NCI-H2029 (cell line): Measurements from ENCODE around the gene SDK1.

Source experiments
- DNase-seq: peaks from one replicate; lab custom pipeline; 2025; lab: John Stamatoyannopoulos, UW

The SDK1 gene

DNA sequence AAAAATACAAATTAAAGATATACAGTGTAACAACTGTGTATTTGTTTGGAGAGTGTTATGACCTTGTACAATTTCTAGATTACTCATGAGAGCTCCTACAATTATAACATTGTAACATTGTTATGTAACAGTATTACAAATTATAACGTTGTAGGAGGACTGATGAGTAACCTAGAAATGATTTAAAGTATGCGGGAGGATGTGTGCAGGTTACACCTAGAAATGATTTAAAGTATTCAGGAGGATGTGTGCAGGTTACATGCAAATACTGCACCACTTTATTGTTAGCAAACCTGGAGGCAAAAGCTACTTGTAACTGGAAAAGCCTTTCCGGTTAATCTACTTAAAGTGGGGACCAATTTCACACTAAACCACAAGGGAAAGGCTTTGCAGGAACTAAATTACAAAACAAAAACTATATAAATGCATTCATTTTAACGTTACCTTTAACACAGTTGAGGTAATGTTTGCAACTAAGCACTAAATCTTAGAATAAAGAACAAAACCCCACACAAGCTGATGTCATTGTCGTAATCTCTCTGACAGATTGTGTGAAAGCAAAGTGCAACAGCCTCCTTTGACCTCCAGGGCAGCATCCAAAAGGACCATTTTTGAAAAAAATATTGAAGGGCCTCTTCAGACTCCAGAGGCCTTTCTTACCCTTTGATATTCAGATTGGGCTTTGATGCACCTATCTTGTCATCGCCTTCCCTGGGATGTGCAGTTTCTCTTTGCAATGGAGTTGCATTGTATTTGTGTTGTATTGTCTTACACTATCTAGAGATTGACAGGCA, 858.9 kb downstream of the SDK1 start:
- DNase-seq = no peak

DNA sequence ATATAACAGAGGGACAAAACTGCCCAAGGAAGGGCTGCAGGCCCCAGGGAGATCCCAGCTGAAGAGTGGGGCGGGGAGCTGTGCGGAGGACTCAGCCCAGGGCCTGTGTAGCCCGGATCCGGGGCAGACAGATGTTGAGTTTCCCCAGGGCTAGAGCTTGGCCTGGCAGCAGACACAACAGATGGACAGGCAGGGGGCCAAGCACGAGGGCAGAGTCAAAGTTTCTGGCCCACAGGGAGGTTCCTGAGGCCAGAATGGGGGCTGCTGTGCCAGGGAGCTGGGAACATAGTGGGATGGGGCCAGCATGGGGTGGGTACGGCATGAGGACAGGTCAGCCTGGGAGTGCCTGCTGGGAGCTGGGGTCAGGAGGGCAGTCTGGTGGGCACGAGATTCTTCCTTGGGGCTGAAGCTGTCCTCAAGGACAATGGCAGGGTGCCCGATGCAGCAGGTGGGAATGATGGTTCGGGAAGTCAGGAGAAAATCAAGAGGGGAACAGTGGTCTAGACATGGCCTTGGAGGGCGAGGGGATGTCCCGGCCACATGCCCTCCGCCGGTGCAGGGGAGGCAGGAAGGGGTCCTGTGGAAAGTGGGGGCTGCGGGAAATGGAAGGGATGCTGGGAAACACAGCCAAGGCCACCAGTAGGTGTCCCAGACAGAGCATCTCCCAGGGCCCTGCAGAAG, 862.0 kb downstream of the SDK1 start:
- DNase-seq = no peak

DNA sequence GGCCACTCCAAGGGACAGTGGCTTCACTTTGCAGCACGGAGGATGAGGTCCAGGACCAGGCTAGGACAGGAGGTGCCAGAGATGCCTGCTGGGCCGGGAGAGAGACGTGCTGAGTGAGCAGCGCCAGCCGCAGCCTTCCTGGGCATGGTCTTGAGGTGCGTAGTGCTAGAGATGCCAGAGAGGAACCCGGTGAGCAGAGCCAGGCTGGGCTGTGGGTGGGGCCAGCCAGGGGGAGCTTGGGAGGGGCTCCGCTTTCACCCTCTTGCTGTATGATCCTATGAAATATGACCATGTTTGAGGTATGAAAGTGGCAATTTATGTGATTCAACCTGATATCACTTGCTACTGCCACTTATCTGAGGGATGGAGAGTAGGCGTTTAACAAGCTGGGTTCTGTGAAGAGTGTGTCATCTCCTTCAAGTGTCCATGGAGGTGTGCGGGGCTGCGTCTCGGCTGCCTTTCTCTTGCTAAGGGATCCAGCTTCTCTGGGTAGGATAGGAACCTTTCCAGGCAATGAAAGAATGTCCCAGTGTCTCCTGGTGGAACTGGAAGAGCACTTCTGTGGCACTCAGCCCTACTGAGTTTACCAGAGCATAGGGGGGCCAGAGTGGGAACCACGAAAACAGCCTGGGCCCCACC, 862.6 kb downstream of the SDK1 start:
- DNase-seq = no peak

DNA sequence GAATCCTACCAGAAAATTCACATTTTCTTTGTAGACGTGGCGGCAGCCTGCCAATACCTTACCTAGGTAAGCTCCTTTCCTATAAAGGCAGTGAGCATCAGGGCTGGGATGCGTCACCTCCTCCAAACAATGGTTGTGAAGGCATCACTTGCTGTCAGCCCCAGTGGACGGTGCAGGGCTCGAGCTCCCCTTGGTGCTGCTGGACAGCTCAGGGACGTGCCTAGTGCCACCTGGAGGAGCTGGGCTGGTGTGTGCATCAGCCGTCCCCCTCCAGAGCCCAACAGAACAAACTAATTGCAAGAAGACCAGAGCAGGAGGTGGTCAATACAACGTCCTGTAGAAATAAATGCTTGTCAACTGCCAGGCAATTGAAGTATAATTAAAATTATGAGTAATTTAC, 863.5 kb downstream of the SDK1 start:
- DNase-seq = no peak

DNA sequence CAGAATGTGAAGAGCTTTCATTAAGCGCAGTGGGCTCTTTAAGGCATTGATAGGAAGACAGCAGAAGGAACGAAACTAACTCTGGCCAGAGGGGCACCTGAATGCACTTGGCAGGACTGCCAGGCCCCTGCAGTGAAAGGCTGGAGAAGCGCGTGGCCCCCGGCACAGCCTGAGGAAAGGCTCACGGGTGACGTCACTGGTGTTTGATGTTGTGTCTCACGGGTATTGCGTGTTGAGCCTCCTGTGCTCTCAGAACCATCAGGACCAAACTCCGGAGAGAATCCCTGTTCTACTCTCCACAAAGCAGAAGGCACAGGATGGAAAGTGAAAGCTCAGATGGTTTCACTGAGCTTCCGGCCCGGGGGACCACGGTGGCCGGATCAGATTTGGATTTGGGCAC, 865.3 kb downstream of the SDK1 start:
- DNase-seq = no peak

DNA sequence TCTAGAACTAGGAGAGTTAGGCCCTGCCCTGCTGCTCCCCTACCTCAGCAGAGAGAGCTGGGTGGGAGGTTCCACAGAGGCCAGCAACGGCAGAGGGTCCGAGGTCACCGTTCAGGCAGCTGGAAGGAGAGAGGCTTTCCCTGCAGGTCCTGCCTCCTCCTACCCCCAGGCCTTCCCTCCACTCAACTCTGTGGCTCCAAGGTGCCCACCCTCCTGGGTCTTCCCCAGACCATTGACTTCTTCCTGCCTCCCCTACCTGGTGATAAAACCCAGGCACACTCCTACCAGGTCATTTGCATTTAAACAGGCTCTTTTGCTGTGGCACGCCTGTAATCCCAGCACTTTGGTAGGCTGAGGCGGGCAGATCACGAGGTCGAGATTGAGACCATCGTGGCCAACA, 865.8 kb downstream of the SDK1 start:
- no peak for DNase-seq

DNA sequence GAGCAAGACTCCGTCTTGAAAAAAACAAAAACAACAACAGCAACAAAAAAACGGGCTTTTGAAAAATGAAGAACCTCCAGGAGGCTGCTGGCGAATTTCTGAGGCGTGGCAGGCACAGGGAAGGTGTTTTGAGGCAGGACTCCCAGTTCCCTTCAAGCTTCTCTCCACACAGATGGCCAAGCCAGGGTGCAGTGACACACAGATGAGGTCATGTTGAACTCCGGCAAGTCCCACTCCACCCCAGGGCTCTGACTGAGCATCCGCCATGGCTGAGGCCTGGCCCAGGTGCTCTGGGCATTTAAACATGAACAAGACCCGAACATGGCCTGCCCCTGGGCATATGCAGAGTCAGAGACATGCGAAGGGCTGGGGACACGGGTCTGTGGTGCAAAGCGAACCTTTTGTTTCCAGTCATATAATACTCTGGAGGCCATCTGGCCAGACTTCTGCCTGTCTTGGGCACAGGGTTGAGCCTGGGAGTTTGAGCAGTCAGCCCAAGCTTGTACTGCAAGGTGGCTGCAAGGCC, 866.4 kb downstream of the SDK1 start:
- no peak for DNase-seq

DNA sequence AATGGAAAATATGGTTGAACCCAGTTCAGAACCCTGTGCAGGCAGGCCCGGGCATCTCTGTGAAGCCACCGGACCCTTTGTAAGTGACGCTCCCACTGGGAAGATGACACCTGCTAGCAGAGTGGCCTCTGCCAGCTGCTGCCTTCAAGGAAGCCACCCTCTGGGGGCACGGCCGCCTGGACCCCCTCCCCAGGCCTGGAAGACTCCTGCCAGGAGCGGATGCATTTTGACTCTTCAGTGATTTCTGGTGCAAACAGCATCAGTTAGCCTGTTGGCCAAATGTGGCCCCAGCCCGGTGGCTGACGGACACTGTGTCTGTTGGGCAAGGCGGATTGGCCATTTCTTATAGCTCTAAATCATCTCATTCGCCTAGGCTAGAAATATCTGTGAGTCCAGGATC, 867.0 kb downstream of the SDK1 start:
- DNase-seq = no peak

DNA sequence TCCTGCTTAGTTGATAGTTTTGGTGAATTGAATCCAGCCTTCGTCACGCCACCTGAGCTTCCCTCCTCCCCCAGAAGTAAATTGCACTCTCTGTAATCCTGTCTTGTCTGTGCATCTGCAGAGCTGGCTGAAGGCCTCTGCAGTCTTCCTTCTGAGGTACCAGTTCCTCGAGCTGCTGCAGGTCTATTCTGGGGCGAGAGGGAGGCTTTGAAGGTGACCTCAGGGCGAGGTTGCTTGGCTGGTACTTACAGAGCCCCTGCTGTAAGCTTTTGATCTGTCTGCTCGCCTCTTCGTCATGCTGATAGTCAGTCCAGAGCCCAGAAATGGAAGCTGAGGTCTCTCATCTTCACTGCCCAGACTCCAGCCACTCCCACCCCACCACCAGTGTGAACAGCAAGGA, 867.5 kb downstream of the SDK1 start:
- no peak for DNase-seq

DNA sequence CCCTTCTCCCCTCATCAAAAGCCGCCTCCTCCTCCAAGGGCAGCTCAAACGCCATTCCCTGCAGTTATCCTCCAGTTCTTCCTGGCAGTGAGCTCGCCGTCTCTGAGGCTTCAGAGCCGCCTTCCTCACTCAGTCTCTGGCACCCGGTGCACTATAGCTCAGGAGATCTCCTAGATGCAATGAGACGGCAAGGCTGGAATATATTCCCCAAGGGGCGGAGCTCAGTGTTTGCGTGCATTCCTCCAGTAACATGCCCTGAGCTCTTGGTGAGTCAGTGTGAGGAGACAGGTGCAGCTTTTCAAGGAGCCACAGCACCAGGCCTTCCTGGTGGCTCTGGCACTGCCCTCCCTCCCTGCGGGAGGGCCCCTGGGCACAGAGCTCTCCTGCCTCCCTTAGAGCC, 868.4 kb downstream of the SDK1 start:
- DNase-seq = no peak

DNA sequence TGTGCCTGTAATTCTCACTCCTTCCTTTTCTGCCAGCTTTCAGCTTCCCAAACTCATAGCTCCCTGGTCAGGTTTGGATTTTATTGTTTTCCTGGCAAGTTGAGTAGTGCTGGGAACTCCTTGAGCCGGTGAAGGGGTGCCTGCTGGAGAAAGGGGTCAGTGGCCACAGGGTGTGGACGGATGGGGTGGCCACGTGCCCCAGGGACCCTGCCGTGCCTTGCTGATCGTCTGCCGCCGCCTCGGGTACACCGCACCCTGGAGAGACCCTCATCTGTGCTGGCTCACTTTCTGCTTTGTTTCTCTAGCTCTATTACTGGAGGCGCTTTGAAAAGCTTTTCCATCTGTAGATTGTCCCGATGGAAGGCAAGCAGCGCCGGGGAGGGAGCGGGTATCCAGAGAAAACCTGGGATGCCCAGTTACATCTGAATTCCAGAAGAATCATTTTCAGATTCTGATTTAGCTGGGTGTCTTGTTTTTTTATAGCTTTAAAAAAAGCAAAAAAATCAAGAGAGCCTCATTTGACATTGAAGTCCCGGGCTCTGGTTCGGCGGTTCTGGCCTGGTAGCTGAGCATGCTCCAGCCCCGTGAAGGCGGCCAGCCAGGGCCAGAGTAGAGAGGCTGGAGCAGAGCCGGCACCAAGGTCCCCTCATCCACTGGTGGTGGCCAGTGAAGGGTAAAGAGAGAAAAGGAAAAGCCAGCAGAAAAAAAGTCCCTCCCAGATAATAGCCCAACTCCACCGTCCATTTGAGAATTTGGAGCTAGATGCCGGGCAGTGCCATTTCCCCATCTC, 870.1 kb downstream of the SDK1 start:
- no peak for DNase-seq

DNA sequence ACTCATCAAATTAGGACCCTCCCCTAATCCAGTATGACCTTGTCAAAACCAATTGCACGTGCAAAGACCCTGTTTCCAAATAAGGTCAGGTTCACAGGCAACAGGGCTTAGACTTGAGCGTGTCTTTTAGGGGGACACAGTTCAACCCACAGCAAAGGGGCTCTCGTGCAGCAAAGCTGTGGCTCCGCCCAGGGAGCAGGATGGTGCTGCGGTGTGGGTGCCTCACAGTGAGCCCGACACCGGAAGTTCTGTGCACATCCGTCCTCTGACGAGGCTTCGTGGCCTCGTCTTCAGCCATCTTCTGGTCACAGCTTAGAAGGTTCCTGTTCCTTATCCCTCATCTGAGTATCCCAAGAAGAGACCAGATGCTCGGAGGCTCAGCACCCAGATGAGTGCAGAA, 871.8 kb downstream of the SDK1 start:
- DNase-seq = no peak

DNA sequence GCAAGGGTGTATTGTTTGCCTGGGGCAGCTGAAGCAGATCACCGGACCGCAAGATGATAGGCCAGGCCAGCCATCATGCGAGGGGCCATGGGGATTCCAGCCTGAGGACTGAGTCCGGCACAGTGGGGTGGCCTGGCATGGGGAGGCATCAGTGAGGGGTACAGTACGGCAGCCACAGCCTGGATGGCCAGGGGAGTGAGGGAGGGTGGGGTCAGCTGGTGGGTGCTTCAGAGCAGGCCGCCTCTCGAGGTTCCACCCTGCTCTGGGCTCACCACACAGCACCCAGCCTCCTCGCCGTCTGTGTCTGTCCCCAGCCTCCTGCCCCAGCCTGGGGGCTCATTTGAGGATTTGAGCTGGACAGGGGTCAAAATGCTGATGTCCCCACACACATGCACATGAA, 872.6 kb downstream of the SDK1 start:
- no peak for DNase-seq

DNA sequence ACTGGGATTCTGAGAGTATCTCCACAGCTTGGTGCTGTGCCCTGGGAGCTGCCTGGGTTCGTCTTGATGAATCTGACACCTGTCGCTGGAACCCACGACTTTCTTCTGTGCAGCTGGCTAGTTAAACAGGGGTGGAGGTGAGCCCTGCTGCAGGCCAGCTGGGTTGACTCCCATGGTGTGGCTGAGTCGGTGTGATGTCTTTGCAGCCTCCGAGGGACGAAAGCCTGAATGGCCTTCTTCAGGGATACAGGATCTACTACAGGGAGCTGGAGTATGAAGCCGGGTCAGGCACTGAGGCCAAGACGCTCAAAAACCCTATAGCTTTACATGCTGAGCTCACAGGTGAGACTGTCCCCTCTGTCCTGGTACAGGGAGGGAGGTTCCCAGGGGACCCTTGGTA, 873.0 kb downstream of the SDK1 start:
- DNase-seq = no peak

DNA sequence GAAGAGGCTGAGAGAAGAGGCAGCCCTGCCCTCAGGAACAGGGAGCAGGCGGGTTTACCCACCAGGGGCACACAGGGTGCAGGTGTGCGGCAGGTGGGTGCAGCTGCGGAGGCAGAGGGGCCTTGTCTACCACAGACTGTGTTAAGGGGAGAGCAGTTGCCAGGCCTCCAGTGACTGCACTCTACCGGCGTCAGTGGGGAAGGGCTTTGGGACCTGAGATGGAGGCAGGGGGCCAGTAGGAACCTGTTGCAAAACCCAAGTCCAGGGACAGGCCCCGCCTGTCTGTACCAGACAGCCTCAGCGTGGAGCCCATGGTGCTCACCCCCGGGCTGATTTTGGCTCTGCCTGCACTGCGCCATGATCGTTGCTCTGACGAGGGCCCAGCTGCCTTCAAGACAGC, 873.4 kb downstream of the SDK1 start:
- DNase-seq = no peak

DNA sequence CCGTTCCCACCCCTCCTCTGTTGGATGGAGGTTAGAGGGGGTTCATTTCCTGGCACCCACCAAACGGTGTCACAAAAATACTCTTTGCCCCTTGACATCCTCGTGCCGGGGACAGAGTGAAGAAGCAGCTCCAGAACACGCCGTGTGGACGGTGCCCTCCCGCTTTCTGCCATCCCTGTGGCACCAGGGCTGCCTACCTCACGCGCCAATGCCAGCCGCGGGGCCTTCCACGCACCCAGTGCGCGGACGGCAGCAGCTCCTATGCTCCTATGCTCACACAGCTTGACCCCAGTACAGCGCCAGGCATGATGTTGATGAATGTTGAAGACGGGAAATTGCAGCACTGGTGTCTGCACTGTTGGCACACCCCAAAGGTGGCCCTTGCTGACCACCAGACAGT, 873.8 kb downstream of the SDK1 start:
- no peak for DNase-seq

DNA sequence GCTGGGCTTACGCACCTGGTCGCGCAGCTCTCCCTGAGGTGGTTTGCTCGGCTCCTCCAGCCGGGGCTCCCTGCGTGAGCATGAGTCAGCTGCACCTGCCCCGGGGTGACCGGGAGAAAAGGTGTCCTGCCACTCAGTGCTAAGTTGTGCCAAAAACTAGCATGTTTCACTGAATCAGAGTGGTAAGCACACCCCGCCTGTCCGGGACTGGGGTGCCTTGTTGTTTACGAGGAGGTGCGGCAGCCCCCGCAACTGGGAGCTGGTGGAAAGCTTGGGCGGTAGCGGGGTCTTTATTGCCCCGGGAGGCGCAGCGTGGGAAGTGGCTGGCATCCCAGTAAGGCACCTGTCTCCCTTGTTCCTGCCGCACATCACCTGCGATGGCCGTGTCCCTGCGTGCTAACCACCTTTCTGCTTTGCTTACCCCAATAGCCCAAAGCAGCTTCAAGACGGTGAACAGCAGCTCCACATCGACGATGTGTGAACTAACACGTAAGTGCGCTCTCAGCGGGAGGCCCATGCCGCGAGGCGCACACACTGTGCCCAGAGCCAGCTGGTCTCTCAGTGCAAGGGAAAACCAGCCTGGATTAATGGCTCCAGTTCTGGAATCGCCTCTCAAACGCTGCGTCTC, 874.4 kb downstream of the SDK1 start:
- no peak for DNase-seq

DNA sequence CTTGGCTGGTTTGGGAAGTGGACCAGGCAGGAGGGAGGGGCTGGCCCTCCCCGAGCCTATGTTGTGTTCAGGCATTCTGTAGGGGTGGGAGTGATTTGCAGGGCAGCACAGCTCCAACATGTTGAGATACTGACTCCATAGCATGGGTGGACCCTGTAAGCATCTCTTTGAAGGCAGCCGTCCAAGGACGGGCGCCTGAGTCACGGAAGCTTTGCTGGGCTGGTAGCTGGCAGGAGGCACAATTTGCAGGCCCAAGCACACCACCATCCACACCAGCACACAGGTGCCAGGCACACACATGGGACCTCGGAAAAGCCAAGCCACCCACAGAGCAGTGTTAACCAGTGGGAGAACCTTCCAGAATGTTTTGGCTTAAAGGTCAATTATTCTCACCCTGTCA, 875.9 kb downstream of the SDK1 start:
- DNase-seq = no peak

DNA sequence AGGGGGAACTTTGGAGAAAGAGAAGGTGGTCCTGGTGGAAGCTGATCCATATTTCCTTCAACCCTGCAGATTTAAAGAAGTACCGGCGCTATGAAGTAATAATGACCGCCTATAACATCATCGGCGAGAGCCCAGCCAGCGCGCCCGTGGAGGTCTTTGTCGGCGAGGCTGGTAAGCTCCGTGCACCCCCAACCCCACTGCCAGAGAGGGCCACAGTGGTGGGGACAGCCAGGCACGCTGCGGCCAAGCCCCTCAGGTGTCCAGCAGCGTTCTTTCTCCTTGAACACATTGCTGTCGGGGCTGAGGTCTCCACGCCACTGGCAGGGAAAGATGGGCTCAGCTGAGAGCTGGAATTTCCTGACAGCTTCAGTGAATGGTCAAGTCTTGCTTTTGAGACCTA, 877.4 kb downstream of the SDK1 start:
- DNase-seq = no peak

DNA sequence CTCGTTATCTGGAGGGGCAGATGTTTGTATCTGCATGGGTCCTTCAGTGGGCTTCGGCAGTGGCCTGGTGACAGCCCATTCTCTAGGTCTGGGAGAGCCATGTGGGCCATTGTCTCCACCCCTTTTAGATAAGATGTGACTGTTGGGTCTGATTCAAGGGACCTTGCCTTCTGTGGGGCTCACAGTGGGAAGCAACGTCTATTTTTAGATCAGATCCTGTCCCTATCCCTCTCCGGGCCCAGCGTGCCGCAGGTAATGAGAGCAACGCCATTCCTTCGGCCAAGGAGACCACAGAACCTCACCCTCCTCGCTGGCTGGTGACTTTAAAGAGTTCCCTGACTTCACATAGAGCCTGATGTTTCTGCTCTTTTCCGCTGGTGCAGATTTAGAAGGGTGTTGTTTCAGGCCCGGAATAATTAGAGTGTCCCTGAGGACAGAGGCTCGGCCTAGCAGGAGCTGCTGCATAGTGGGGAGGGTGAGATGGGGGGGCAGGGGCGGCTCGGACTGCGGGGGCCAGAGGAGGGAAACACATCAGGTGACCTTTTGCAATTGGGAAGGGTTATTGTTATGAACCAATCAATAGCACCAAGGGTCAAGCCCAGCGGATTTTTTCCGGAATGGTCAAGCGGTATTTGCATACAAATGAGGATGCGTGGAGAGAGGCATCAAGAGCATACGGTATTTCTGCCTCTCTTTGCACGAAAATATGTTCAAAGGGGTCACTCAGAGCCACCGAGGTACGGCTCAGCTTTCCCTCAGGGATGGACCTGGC, 878.0 kb downstream of the SDK1 start:
- no peak for DNase-seq
